ENCODE measurements around the gene GREM2. TPM values are rescaled to one million over a fixed set of nuclear protein-coding genes. Genes with fewer than 3 reads are reported as not detected.

The GREM2 gene
- total RNA-seq, 4 donors from 2014 or later: 1.8 to 8.9 (median 3.3) TPM

DNA sequence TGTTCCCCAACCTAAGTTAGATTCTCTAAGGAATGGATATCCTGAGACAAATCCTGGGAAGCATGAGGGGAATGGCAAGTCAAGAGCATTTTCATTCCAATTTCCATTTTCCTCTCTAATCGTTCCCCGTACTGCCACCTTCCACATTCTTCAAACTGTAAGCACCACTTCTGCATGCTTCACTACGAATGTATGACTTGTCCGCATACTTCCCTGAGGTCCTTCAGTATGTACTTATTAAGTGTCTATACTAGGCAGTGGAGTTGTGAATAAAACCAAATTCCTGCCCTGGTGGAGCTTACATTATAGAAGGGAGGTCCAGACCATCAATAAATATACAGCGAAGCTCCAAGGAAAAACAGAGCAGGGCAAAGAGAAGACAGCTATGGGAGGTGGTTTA is 154.8 kb downstream of the GREM2 start:
- no peaks in the 10 kb centered on the region for H3K9me3 ChIP-seq
- no peaks in the 10 kb centered on the region for H3K27me3 ChIP-seq
- TF ChIP-seq POLR2AphosphoS5 (IDR thresholded peaks at IDR 0.05): no peak
- no peak for TF ChIP-seq EP300 (IDR thresholded peaks at IDR 0.05)
- TF ChIP-seq, protein P1, sequence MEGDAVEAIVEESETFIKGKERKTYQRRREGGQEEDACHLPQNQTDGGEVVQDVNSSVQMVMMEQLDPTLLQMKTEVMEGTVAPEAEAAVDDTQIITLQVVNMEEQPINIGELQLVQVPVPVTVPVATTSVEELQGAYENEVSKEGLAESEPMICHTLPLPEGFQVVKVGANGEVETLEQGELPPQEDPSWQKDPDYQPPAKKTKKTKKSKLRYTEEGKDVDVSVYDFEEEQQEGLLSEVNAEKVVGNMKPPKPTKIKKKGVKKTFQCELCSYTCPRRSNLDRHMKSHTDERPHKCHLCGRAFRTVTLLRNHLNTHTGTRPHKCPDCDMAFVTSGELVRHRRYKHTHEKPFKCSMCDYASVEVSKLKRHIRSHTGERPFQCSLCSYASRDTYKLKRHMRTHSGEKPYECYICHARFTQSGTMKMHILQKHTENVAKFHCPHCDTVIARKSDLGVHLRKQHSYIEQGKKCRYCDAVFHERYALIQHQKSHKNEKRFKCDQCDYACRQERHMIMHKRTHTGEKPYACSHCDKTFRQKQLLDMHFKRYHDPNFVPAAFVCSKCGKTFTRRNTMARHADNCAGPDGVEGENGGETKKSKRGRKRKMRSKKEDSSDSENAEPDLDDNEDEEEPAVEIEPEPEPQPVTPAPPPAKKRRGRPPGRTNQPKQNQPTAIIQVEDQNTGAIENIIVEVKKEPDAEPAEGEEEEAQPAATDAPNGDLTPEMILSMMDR (IDR thresholded peaks at IDR 0.05): no peak
- no peak for TF ChIP-seq POLR2A (IDR thresholded peaks at IDR 0.05)
- no peak overlapping the region for H3K27ac ChIP-seq
- no peak overlapping the region for H3K4me3 ChIP-seq
- no peak for ATAC-seq
- H3K4me1 ChIP-seq: no peaks in the 10 kb centered on the region
- WGBS, 2 donors (ENCODE audit: low coverage in 1 of 2): 93% methylated on average over 4 to 5 of the region's 5 CpGs
- no peaks in the 10 kb centered on the region for H3K36me3 ChIP-seq

DNA sequence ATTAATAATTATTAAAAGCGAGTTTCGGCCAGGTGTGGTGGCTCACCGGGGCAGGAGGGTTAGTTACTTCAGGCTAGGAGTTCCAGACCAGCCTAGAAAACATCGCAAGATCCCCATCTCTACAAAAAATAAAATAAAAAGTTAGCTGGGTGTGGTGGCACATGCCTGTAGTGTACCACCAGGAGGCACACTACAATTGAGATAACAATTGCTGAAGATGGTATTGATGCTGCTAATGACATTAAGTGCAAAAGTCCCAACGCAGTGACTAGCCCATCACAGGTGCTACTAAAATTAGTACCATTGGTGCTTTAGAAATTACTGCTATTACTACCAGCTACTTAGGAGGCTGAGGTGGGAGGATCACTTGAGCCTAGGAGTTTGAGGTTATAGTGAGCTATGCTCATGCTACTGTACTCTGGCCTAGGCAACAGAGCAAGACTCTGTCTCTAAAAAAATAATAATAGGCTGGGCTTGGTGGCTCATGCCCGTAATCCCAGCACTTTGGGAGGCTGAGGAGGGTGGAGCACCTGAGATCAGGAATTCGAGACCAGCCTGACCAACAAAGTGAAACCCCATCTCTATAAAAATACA is 156.6 kb downstream of the GREM2 start:
- WGBS, 2 donors (ENCODE audit: low coverage in 1 of 2): 77 to 82% methylated on average over 5 to 7 of the region's 7 CpGs
- TF ChIP-seq, protein P1 (IDR thresholded peaks at IDR 0.05): peak in 1 of 4 experiments; percentile 13
- TF ChIP-seq POLR2AphosphoS5 (IDR thresholded peaks at IDR 0.05) (no peak), EP300 (IDR thresholded peaks at IDR 0.05) (no peak), POLR2A (IDR thresholded peaks at IDR 0.05) (no peak)

DNA sequence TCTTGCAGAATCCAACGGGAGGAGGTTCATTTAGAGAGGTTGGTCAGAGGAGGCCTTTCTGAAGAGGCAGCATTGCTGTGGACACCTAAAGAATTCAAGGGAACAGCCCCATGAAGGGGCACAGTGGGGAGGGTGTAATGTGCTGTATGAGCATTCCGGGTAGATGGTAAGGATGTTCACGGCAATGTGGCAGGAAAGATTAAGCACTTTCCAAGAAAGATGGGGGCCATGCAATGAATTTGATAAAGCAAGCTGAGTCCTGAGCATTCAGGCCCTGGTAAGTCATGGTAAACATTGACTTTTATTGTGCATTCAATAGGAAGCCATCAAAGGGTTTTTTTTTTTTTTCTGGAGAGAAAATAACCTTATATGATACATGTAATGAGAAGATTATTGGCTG is 166.6 kb downstream of the GREM2 start:
- Histone ChIP-seq H3K9me3 (no peaks in the 10 kb centered on the region), H3K36me3 (no peaks in the 10 kb centered on the region), H3K27me3 (no peaks in the 10 kb centered on the region), H3K27ac (no peak overlapping the region), H3K4me3 (no peak overlapping the region), H3K4me1 (no peaks in the 10 kb centered on the region)
- 81 to 100% methylated on average over 3 of the region's 3 CpGs for WGBS, 2 donors (ENCODE audit: low coverage in 1 of 2)
- ATAC-seq: no peak
- no peak for TF ChIP-seq EP300 (IDR thresholded peaks at IDR 0.05)
- TF ChIP-seq, protein P1 (IDR thresholded peaks at IDR 0.05): no peak
- no peak for TF ChIP-seq POLR2A (IDR thresholded peaks at IDR 0.05)

More for the DNA sequence above, 156.6 kb downstream of the GREM2 start:
- no peak for ATAC-seq
- no peaks in the 10 kb centered on the region for H3K36me3 ChIP-seq
- H3K27me3 ChIP-seq: no peaks in the 10 kb centered on the region
- H3K4me1 ChIP-seq: no peaks in the 10 kb centered on the region
- no peak overlapping the region for H3K27ac ChIP-seq
- no peak overlapping the region for H3K4me3 ChIP-seq
- no peaks in the 10 kb centered on the region for H3K9me3 ChIP-seq

DNA sequence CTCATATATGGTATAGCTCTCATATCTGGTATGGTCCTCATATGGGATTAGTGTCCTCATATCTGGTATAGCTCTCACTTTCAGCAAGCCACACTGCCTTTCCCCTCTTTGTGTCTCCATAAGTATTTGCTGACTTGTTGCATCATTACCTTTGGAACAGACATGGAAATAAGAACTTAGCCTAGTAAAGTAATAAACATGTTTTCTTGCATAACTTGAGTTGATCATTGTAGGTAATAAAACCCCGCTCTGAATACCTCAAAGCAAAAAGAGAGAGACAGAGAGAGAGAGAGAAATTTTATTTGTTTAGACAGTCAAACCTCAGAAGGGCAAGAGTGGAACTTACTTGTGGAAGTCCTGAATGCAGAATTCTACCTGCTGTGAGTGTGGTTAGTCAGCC is 170.3 kb downstream of the GREM2 start:
- Histone ChIP-seq H3K27ac (no peak overlapping the region), H3K36me3 (no peaks in the 10 kb centered on the region), H3K4me3 (no peak overlapping the region), H3K4me1 (no peaks in the 10 kb centered on the region), H3K9me3 (no peaks in the 10 kb centered on the region), H3K27me3 (no peaks in the 10 kb centered on the region)
- TF ChIP-seq POLR2AphosphoS5 (IDR thresholded peaks at IDR 0.05) (no peak), EP300 (IDR thresholded peaks at IDR 0.05) (no peak), POLR2A (IDR thresholded peaks at IDR 0.05) (no peak)
- TF ChIP-seq, protein P1 (IDR thresholded peaks at IDR 0.05): no peak
- WGBS, 2 donors (ENCODE audit: low coverage in 1 of 2): 87% methylated on average over 1 of the region's 1 CpG; no CpG with 5 or more reads in 1 of the 2 donors
- ATAC-seq: no peak

Small RNAs within 50 kb of the gene (small RNA-seq; reads per million reads assigned to genes)
- gene RNU5F-8P: 0 reads per million in 4 donors

All from gastroesophageal sphincter (tissue), 4 donors.